Sigmoid colon (tissue), 7 donors: ENCODE data around the gene ASXL1. TPM values are rescaled to one million over a fixed set of nuclear protein-coding genes. Genes with fewer than 3 reads are reported as not detected.

Source experiments
- DNase-seq: peaks from one replicate; pipeline ENCODE4 v3.0.0-alpha.2; 2019
- H3K27ac ChIP-seq, 4 donors: fragments of 200-600 bp; sonication (generic); one replicate each; pipeline ENCODE4 v1.5.1; 2016 to 2019; ENCODE audit warnings: mild to moderate bottlenecking in 1 of 4
- H3K27me3 ChIP-seq, 3 donors: fragments of 200-600 bp; sonication (generic); one replicate each; pipeline ENCODE4 v1.5.1; 2019; ENCODE audit warnings: mild to moderate bottlenecking in 1 of 3
- H3K36me3 ChIP-seq, 4 donors: fragments of 200-600 bp; sonication (generic); one replicate each; pipeline ENCODE4 v1.5.1; 2016 to 2019
- H3K4me1 ChIP-seq, 4 donors: fragments of 200-600 bp; sonication (generic); one replicate each; pipeline ENCODE4 v1.5.1; 2017 to 2019
- H3K4me3 ChIP-seq, 4 donors: fragments of 200-600 bp; sonication (generic); one replicate each; pipeline ENCODE4 v1.5.1; 2017 to 2019; ENCODE audit warnings: mild to moderate bottlenecking in 2 of 4, moderate library complexity in 1 of 4
- H3K9me3 ChIP-seq, 4 donors: fragments of 200-600 bp in 3 of 4; sonication (generic) in 3 of 4; one replicate each; pipeline versions ENCODE4 v1.5.1 to v1.6.1; 2013 to 2019
- CTCF ChIP-seq, 4 experiments: fragments of 450-650 bp in 3 of 4; fragments of 200-600 bp in 1 of 4; IDR thresholded peaks; one replicate each; pipeline ENCODE4 v1.5.1; 2016 to 2019; ENCODE audit warnings: antibody characterized with exemption in 4 of 4, mild to moderate bottlenecking in 3 of 4, moderate library complexity in 2 of 4
- EP300 ChIP-seq, 4 donors: sonication (generic); formaldehyde crosslinking; IDR thresholded peaks; one replicate each; pipeline ENCODE4 v1.6.1; 2017; ENCODE audit warnings: antibody characterized with exemption in 4 of 4
- POLR2A ChIP-seq, 2 donors: fragments of 450-650 bp; IDR thresholded peaks; one replicate each; pipeline ENCODE4 v1.6.1; 2016; ENCODE audit warnings: antibody characterized with exemption in 2 of 2, mild to moderate bottlenecking in 2 of 2, moderate library complexity in 2 of 2
- POLR2AphosphoS5 ChIP-seq, 4 donors: sonication (generic); formaldehyde crosslinking; IDR thresholded peaks; one replicate each; pipeline ENCODE4 v1.6.1; 2017; ENCODE audit warnings: antibody characterized with exemption in 4 of 4
- WGBS, 2 donors: extraction: QIAGEN DNeasy Blood & Tissue Kit; methylation state at CpG; one replicate each; pipeline ENCODE4 v1.1.7; 2013; 5-methylcytosine and 5-hydroxymethylcytosine counted together
- intact Hi-C: fragments of 100-400 bp; cut with DNase I; formaldehyde crosslinking; loops from one replicate; pipeline ENCODE4 v1.15.1; 2023
- polyA plus RNA-seq, 3 donors: library from polyadenylated mRNA; stranded (reverse); fragments of 200-250 nt; gene quantifications; one replicate each; pipeline ENCODE4 v1.2.3, GENCODE V29; 2013
- total RNA-seq, 4 donors: library from RNA; depleted of rRNA; stranded (reverse); fragments of >200 nt; gene quantifications; one replicate each; pipeline ENCODE4 v1.1.0, GENCODE V29; 2016
- donor health status: healthy with polysubstance abuse.
- donor health status: Bipolar disorder and iron deficiency.
- donor health status: healthy.

The ASXL1 gene
- total and polyA plus RNA-seq, 7 donors, result 6.0 to 102 (median 46.7) TPM

DNA sequence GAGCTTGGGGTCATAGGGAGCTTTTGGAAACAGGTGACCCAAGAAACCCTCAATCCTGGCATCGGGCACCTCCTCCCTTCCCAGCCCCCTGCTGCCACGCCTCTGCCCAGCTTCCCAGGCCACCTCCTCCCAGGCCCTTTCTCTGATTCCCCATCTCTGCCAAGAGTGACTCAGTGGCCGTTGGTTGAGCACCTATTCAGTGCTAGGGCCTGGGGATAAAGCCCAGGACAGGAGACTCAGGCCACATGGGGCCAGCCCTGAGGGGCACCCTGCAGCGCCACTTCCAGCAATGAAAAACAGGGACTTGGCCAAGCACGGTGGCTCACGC is 110.1 kb downstream of the ASXL1 start:
- Histone ChIP-seq H3K9me3 (no peaks in the 10 kb centered on the region), H3K4me3 (no peak overlapping the region), H3K4me1 (peaks cover 0 to 99% (median 97%) of the 10 kb centered on the region in 4 donors), H3K36me3 (no peaks in the 10 kb centered on the region), H3K27me3 (no peaks in the 10 kb centered on the region), H3K27ac (peak overlapping the region; percentile 81 to 97 (median 92))
- intact Hi-C loops, result no loop called here
- TF ChIP-seq POLR2AphosphoS5 (IDR thresholded peaks at IDR 0.05), result no peak
- TF ChIP-seq POLR2A (IDR thresholded peaks at IDR 0.05), result no peak
- no peak for TF ChIP-seq EP300 (IDR thresholded peaks at IDR 0.05)
- no peak for TF ChIP-seq CTCF (IDR thresholded peaks at IDR 0.05)
- 59 to 84% methylated on average over 6 of the region's 6 CpGs for WGBS, 2 donors
- no peak for DNase-seq

DNA sequence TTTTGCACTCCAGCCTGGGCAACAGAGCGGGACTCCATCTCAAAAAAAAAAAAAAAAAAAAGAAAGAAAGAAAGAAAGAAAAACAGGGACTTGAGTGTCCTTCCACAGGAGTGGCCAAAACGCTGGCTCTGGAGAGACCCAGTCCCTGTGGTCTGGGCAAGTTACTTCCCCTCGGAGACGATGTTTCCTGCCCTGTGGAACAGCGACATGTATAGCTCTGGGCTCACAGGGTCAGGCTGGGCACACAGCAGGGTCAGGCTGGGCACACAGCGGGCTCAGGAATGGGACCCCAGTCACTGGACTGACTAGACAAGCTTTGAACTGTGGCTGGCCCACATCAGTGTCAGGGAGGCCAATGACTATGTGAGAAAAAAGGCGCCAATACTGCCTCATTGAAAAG is 110.7 kb downstream of the ASXL1 start:
- WGBS, 2 donors, result 83 to 88% methylated on average over 7 of the region's 7 CpGs
- TF ChIP-seq CTCF (IDR thresholded peaks at IDR 0.05) (no peak), POLR2A (IDR thresholded peaks at IDR 0.05) (no peak), EP300 (IDR thresholded peaks at IDR 0.05) (no peak), POLR2AphosphoS5 (IDR thresholded peaks at IDR 0.05) (no peak)
- no peaks in the 10 kb centered on the region for H3K27me3 ChIP-seq
- intact Hi-C loops, result no loop called here
- no peaks in the 10 kb centered on the region for H3K9me3 ChIP-seq
- H3K4me3 ChIP-seq, result no peak overlapping the region
- peaks cover 0 to 99% (median 97%) of the 10 kb centered on the region in 4 donors for H3K4me1 ChIP-seq
- DNase-seq, result no peak
- H3K27ac ChIP-seq, result peak overlapping the region; percentile 62 to 97 (median 92)
- no peaks in the 10 kb centered on the region for H3K36me3 ChIP-seq

- DNase-seq, result no peak
- peak in 2 of 4 experiments; percentile 18 to 30 for TF ChIP-seq CTCF (IDR thresholded peaks at IDR 0.05)
- no peak for TF ChIP-seq EP300 (IDR thresholded peaks at IDR 0.05)
- peak in 3 of 4 donors; percentile 20 to 66 (median 57) for TF ChIP-seq POLR2AphosphoS5 (IDR thresholded peaks at IDR 0.05)
- Histone ChIP-seq H3K4me1 (peaks cover 0 to 99% (median 97%) of the 10 kb centered on the region in 4 donors), H3K36me3 (no peaks in the 10 kb centered on the region), H3K27ac (peak overlapping the region; percentile 62 to 97 (median 92)), H3K4me3 (no peak overlapping the region), H3K27me3 (no peaks in the 10 kb centered on the region), H3K9me3 (no peaks in the 10 kb centered on the region)
- intact Hi-C loops, result no loop called here
- WGBS, 2 donors, result 52 to 62% methylated on average over 27 of the region's 27 CpGs
Measured at GRCh38 chr20:32470025-32470861, 112.1 kb downstream of the ASXL1 start.

GRCh38 chr20:32470940-32471339 is 112.8 kb downstream of the ASXL1 start:
- TF ChIP-seq CTCF (IDR thresholded peaks at IDR 0.05) (no peak), POLR2A (IDR thresholded peaks at IDR 0.05) (no peak), EP300 (IDR thresholded peaks at IDR 0.05) (no peak), POLR2AphosphoS5 (IDR thresholded peaks at IDR 0.05) (no peak)
- Histone ChIP-seq H3K9me3 (no peaks in the 10 kb centered on the region), H3K4me1 (peaks cover 0 to 99% (median 97%) of the 10 kb centered on the region in 4 donors), H3K4me3 (no peak overlapping the region), H3K27me3 (no peaks in the 10 kb centered on the region), H3K27ac (peak overlapping the region; percentile 62 to 97 (median 92)), H3K36me3 (no peaks in the 10 kb centered on the region)
- WGBS, 2 donors, result 81 to 87% methylated on average over 9 of the region's 9 CpGs
- intact Hi-C loops, result no loop called here
- DNase-seq, result no peak
